ENCODE measurements around the gene HPDL. TPM values are rescaled to one million over a fixed set of nuclear protein-coding genes. Genes with fewer than 3 reads are reported as not detected.

Gene HPDL
- total RNA-seq, 1 experiment from 2014 or later, result 8.4 TPM

- Mint-ChIP-seq H3K27me3 (ENCODE audit: unreplicated experiment) (no peaks in the 10 kb centered on the region), H3K4me1 (ENCODE audit: low read depth, unreplicated experiment) (peaks cover 12% of the 10 kb centered on the region), H3K36me3 (ENCODE audit: insufficient read depth, unreplicated experiment) (no peaks in the 10 kb centered on the region), H3K9me3 (ENCODE audit: low read depth, unreplicated experiment) (no peaks in the 10 kb centered on the region), H3K4me3 (ENCODE audit: low read depth, unreplicated experiment) (no peak overlapping the region), H3K27ac (ENCODE audit: unreplicated experiment) (no peak overlapping the region)
- no peak for TF ChIP-seq CTCF (IDR thresholded peaks at IDR 0.05; ENCODE audit: unreplicated experiment)
- CTCF ChIA-PET, result interaction anchor here (0.8 kb wide), 1 partner anchor 334 kb away, joined by 3 read pairs; no protein-coding TSS in a partner anchor
- BruUV-seq (replicated peaks), result no TSS peak
- intact Hi-C loops (cut with micrococcal nuclease; ENCODE audit: unreplicated experiment), result no loop called here
- DNase-seq, result no peak
Measured at GRCh38 chr1:45348966-45349677, 22.4 kb downstream of the HPDL start.

- no peak for DNase-seq
- BruUV-seq (replicated peaks), result no TSS peak
- intact Hi-C loops (cut with micrococcal nuclease; ENCODE audit: unreplicated experiment), result no loop called here
- CTCF ChIA-PET, result no interaction called here
- Mint-ChIP-seq H3K9me3 (ENCODE audit: low read depth, unreplicated experiment) (no peaks in the 10 kb centered on the region), H3K36me3 (ENCODE audit: insufficient read depth, unreplicated experiment) (no peaks in the 10 kb centered on the region), H3K4me1 (ENCODE audit: low read depth, unreplicated experiment) (peaks cover 26% of the 10 kb centered on the region), H3K27me3 (ENCODE audit: unreplicated experiment) (no peaks in the 10 kb centered on the region), H3K4me3 (ENCODE audit: low read depth, unreplicated experiment) (no peak overlapping the region), H3K27ac (ENCODE audit: unreplicated experiment) (no peak overlapping the region)
- TF ChIP-seq CTCF (IDR thresholded peaks at IDR 0.05; ENCODE audit: unreplicated experiment), result no peak
Measured at GRCh38 chr1:45351508-45351907, 24.8 kb downstream of the HPDL start.

GRCh38 chr1:45353685-45354084 lies 27.0 kb downstream of the HPDL start:
- Mint-ChIP-seq H3K27ac (ENCODE audit: unreplicated experiment) (no peak overlapping the region), H3K4me3 (ENCODE audit: low read depth, unreplicated experiment) (no peak overlapping the region), H3K36me3 (ENCODE audit: insufficient read depth, unreplicated experiment) (no peaks in the 10 kb centered on the region), H3K27me3 (ENCODE audit: unreplicated experiment) (no peaks in the 10 kb centered on the region), H3K9me3 (ENCODE audit: low read depth, unreplicated experiment) (no peaks in the 10 kb centered on the region), H3K4me1 (ENCODE audit: low read depth, unreplicated experiment) (peaks cover 21% of the 10 kb centered on the region)
- DNase-seq, result no peak
- no peak for TF ChIP-seq CTCF (IDR thresholded peaks at IDR 0.05; ENCODE audit: unreplicated experiment)
- no TSS peak for BruUV-seq (replicated peaks)
- CTCF ChIA-PET, result interaction anchor here (0.6 to 0.7 kb wide), 2 partner anchors 81 to 129 kb away, joined by 3 to 4 read pairs; no protein-coding TSS in a partner anchor
- intact Hi-C loops (cut with micrococcal nuclease; ENCODE audit: unreplicated experiment), result no loop called here

- Mint-ChIP-seq H3K27me3 (ENCODE audit: unreplicated experiment) (no peaks in the 10 kb centered on the region), H3K27ac (ENCODE audit: unreplicated experiment) (no peak overlapping the region), H3K4me3 (ENCODE audit: low read depth, unreplicated experiment) (no peak overlapping the region), H3K36me3 (ENCODE audit: insufficient read depth, unreplicated experiment) (no peaks in the 10 kb centered on the region), H3K9me3 (ENCODE audit: low read depth, unreplicated experiment) (no peaks in the 10 kb centered on the region), H3K4me1 (ENCODE audit: low read depth, unreplicated experiment) (peaks cover 17% of the 10 kb centered on the region)
- CTCF ChIA-PET, result no interaction called here
- intact Hi-C loops (cut with micrococcal nuclease; ENCODE audit: unreplicated experiment), result no loop called here
- no TSS peak for BruUV-seq (replicated peaks)
- DNase-seq, result no peak
- no peak for TF ChIP-seq CTCF (IDR thresholded peaks at IDR 0.05; ENCODE audit: unreplicated experiment)
Measured at GRCh38 chr1:45354838-45355237, 28.1 kb downstream of the HPDL start.
